Fibroblast of mammary gland (primary cell): ENCODE measurements around the gene FAM98C.

Experiments used
- DNase-seq: peaks from one replicate; pipeline ENCODE4 v3.0.0-alpha.2; 2010; ENCODE audit warnings: low read depth
- H3K4me3 ChIP-seq: 2 replicates; pipeline ENCODE4 v1.5.1; 2011; ENCODE audit warnings: low read depth, mild to moderate bottlenecking, low read length, moderate library complexity; ENCODE audit not compliant: control insufficient read depth
- TF ChIP-seq, protein P1 (sequence below): conservative IDR thresholded peaks from 2 replicates; pipeline ENCODE4 v1.5.1; 2011; ENCODE audit warnings: low read depth, low read length, inconsistent platforms; ENCODE audit not compliant: control insufficient read depth, insufficient read depth

FAM98C gene

DNA sequence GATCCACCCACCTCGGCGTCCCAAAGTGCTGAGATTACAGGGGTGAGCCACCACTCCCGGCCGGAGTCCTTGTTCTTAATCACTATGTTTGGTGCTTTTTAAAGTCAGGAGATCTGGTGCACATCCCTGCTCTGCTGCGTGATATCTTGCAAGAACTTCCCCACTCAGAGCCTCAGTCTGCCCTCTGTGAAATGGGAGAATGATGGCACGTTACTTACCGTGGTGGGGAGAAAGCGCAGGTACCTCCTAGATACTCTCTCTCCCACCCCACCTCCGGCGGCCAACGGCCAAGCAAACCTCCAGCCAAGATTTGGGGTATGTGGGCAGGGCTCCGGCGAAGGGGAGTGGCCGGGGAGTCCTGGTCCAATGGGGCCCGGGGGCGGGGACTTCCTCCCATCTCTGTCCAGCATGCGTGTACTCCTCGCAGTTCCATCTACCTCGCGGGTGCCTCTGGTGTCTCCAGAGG, 30.4 kb downstream of the FAM98C start, which contains the start of gene RYR1:
RYR1 (plus strand) TSS at position 424 of the 466 bp plus-strand sequence. CDS start 139 bp downstream, outside the sequence.
- peak; percentile 9 for DNase-seq

DNA sequence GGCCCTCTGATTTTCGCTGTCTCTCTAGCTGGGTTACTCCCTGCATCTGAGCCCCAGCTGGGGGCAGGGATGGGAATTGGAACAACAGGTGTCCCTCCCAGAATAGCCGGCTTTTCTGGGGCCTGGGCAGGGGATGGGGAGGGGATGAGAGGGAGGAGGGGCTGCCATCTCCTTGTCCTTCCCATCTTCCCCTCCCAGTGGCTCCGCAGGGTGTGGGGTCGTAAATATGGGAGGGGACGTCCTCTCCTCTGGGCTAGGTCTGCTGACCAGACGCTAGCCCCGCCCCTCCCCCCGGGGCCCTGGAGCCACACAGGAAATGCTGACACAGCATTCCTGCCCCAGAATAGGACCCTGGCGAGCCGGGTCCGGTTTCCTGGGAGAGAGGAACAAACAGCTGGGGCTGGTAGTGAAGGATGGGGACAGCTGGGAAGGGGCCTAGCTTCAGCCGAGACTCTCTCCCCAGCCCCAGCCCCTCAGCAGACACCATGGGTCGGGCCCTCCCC, 31.7 kb downstream of the FAM98C start:
- TF ChIP-seq, protein P1, sequence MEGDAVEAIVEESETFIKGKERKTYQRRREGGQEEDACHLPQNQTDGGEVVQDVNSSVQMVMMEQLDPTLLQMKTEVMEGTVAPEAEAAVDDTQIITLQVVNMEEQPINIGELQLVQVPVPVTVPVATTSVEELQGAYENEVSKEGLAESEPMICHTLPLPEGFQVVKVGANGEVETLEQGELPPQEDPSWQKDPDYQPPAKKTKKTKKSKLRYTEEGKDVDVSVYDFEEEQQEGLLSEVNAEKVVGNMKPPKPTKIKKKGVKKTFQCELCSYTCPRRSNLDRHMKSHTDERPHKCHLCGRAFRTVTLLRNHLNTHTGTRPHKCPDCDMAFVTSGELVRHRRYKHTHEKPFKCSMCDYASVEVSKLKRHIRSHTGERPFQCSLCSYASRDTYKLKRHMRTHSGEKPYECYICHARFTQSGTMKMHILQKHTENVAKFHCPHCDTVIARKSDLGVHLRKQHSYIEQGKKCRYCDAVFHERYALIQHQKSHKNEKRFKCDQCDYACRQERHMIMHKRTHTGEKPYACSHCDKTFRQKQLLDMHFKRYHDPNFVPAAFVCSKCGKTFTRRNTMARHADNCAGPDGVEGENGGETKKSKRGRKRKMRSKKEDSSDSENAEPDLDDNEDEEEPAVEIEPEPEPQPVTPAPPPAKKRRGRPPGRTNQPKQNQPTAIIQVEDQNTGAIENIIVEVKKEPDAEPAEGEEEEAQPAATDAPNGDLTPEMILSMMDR = no peak
- DNase-seq = no peak
- H3K4me3 ChIP-seq = no peak overlapping the region

More for the DNA sequence above, 30.4 kb downstream of the FAM98C start, which contains the start of gene RYR1:
- TF ChIP-seq, protein P1 = no peak
- H3K4me3 ChIP-seq = no peak within 1 kb of the TSS

DNA sequence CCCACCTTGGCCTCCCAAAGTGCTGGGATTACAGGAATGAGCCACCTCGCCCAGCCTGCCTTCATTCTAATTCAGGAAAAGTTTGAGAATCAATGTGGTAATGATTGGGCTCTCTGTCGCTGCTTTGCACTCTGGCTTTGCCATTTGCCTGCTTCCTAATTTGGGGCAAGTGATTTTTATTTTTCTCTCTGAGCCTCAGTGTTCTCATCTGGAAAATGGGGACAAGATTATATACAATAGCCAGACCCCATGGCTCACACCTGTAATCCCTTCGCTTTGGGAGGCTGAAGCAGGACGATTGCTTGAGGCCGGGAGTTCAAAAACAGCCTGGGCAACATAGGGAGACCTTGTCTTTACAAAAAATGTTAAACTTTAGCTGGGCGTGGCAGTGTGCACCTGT, 34.4 kb downstream of the FAM98C start:
- no peak overlapping the region for H3K4me3 ChIP-seq
- TF ChIP-seq, protein P1 = no peak
- DNase-seq = no peak

DNA sequence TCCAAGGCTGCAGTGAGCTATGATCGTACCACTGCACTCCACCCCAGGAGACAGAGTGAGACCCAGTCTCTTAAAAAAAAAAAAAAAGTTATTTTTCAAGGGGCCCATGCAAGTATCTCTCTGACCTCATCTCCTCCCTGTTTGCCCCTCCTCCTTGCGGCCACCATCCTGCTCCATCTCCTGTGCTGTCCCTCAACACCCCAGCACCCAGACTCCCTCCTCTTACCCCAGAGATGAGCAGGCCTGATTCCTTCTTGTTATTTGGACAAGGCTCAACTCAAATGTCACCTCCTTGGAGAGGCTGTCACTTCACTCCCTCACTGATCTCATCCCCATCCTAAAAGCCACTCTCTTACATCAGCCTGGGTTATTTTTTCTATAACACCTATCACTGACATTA, 35.0 kb downstream of the FAM98C start:
- no peak overlapping the region for H3K4me3 ChIP-seq
- no peak for DNase-seq
- TF ChIP-seq, protein P1 = no peak

DNA sequence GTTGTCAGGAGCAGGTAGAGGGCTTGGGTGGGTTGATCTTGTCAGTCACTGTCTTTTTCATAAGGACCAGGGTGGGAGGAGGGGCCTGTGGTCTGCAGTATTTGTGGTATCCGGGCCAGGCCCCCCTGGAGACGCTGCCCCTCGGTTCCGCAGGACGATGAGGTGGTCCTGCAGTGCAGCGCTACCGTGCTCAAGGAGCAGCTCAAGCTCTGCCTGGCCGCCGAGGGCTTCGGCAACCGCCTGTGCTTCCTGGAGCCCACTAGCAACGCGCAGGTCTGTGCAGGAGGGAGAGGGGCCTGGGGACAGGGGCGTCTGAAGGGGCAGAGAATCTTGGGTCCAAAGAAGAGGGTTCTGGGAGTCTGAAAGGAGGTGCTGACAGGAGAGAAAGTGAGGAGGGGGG, 37.7 kb downstream of the FAM98C start:
- TF ChIP-seq, protein P1 = no peak
- no peak for DNase-seq
- H3K4me3 ChIP-seq = no peak overlapping the region

DNA sequence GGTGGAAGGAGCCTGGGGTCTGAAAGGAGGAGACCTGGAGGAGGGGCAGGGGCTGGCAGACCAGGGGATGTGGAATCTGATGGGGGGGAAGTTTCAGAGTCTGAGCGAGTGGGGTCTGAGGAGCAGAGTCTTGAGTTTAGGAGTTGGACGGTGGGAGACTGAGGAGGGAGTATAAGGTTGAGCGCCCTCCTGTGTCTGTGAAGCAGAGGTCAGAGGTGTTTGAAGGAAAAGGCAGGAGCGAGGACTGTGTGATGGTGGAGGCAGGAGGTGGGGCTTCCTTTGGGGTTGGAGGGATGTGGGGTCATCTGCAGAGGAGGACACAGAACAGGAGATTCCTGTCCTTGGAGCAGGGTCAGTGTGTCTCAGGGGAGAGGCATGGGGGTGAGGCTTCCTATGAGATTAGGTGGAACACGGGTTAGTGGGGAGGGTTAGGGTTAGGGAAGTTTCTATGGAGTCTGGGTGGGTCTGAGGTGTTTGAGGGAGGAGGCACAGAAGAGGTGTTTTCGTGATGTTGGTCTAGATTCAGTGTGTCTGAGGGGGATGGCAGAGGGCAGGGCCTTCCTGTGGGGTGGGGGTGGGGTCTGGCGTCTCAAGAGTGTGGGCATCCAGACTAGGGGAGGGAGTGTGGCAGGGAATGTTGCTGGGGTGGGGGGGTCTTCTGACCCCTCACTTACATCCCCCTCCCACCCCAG, 38.9 kb downstream of the FAM98C start:
- TF ChIP-seq, protein P1 = peak; percentile 2
- no peak for DNase-seq
- no peak overlapping the region for H3K4me3 ChIP-seq
